Lung (tissue), 13 donors: Measurements from ENCODE around the gene MAGIX. TPM values are rescaled to one million over a fixed set of nuclear protein-coding genes. Genes with fewer than 3 reads are reported as not detected.

Experiments used
- ATAC-seq: fragments of 200-7000 bp; cut with Tn5 transposase; one replicate; pipeline ENCODE4 v1.9.1; 2020; ENCODE audit warnings: moderate number of reproducible peaks; ENCODE audit not compliant: insufficient read depth, low FRiP score
- DNase-seq, 3 donors: peaks; one replicate each; pipeline ENCODE4 v3.0.0-alpha.2; 2013 to 2017
- H3K27ac ChIP-seq, 2 donors: one replicate each; pipeline ENCODE4 v1.5.1; 2013; ENCODE audit warnings: mild to moderate bottlenecking in 2 of 2, moderate library complexity in 2 of 2, control low read depth in 1 of 2, inconsistent platforms in 1 of 2, low read depth in 1 of 2, low read length in 1 of 2
- H3K27me3 ChIP-seq, 3 donors: one replicate each; pipeline ENCODE4 v1.5.1; 2013; ENCODE audit warnings: low read length in 2 of 3; ENCODE audit not compliant: control insufficient read depth in 3 of 3, insufficient read depth in 3 of 3
- H3K36me3 ChIP-seq, 4 donors: one replicate each; pipeline ENCODE4 v1.5.1; 2013; ENCODE audit warnings: low read length in 4 of 4, mild to moderate bottlenecking in 1 of 4, moderate library complexity in 1 of 4; ENCODE audit not compliant: control insufficient read depth in 4 of 4, insufficient read depth in 4 of 4
- H3K4me1 ChIP-seq, 5 donors: one replicate each; pipeline ENCODE4 v1.5.1; 2013; ENCODE audit warnings: low read length in 5 of 5, mild to moderate bottlenecking in 2 of 5, moderate library complexity in 1 of 5; ENCODE audit not compliant: control insufficient read depth in 5 of 5, insufficient read depth in 5 of 5
- H3K4me3 ChIP-seq: one replicate; pipeline ENCODE4 v1.5.1; 2013; ENCODE audit warnings: mild to moderate bottlenecking, control low read depth, moderate library complexity
- H3K9ac ChIP-seq, 2 donors: one replicate each; pipeline ENCODE4 v1.5.1; 2013; ENCODE audit warnings: low read length in 2 of 2, control low read depth in 1 of 2; ENCODE audit not compliant: insufficient read depth in 1 of 2
- H3K9me3 ChIP-seq, 4 donors: one replicate each; pipeline ENCODE4 v1.5.1; 2013; ENCODE audit warnings: low read length in 3 of 4, mild to moderate bottlenecking in 1 of 4, moderate library complexity in 1 of 4; ENCODE audit not compliant: control insufficient read depth in 4 of 4, insufficient read depth in 3 of 4
- WGBS, 2 donors: extraction: QIAGEN DNeasy Blood & Tissue Kit; methylation state at CpG; one replicate each; pipeline ENCODE4 v1.1.7; 2013; 5-methylcytosine and 5-hydroxymethylcytosine counted together
- polyA plus RNA-seq, 2 donors: library from polyadenylated mRNA; stranded (reverse); fragments of 200-250 nt; gene quantifications; one replicate each; pipeline ENCODE4 v1.2.1, GENCODE V29; 2013
- small RNA-seq: library from RNA; depleted of rRNA; stranded (forward); fragments of <200 nt; gene quantifications from one replicate; pipeline ENCODE3, GENCODE V24; 2014; ENCODE audit warnings: low replicate concordance
- total RNA-seq, 2 donors: library from RNA; depleted of rRNA in 1 of 2; stranded (reverse); fragments of >200 nt in 1 of 2; gene quantifications; one replicate each; pipeline ENCODE4 v1.2.1, GENCODE V29; 2014 to 2021
- TF ChIP-seq, protein P1 (sequence below): IDR thresholded peaks from 2 replicates; pipeline ENCODE4 v1.5.1; 2012; ENCODE audit warnings: mild to moderate bottlenecking; ENCODE audit errors: control extremely low read depth, extremely low read depth
- donor health status: control.
- donor health status: control.
- donor health status: Bipolar disorder and iron deficiency.
- donor health status: healthy.
- donor health status: DM: yes; HTN: yes; CAD: no.

Gene MAGIX
- total and polyA plus RNA-seq, 4 donors: 7.3 to 19.0 (median 12.5) TPM

DNA sequence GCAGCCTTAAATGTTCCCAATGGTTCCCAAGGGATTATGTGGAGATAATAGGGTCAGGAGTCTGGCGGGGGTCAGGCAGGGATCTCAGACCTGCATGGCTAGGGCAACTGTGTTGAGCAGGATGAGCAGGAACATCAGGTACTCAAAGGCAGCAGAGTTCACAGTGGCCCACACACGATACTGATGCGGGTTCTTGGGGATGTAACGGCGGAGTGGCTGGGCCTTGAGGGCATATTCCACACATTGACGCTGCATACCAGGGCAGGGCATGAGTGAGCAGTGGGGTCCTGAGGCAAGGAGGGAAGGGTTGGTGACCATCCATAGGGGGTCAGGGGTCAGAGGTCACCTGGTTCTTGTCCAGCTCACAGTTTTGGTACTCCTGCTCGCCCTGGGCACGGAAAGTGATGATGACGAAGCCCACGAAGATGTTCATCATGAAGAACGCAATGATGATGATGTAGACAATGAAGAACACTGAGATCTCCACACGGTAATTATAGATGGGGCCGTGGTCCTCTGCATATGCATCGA is 52.5 kb downstream of the MAGIX start:
- no peaks in the 10 kb centered on the region for H3K36me3 ChIP-seq
- DNase-seq (no peak), ATAC-seq (no peak)
- no peaks in the 10 kb centered on the region for H3K4me1 ChIP-seq
- H3K27ac ChIP-seq: no peak overlapping the region
- TF ChIP-seq, protein P1, sequence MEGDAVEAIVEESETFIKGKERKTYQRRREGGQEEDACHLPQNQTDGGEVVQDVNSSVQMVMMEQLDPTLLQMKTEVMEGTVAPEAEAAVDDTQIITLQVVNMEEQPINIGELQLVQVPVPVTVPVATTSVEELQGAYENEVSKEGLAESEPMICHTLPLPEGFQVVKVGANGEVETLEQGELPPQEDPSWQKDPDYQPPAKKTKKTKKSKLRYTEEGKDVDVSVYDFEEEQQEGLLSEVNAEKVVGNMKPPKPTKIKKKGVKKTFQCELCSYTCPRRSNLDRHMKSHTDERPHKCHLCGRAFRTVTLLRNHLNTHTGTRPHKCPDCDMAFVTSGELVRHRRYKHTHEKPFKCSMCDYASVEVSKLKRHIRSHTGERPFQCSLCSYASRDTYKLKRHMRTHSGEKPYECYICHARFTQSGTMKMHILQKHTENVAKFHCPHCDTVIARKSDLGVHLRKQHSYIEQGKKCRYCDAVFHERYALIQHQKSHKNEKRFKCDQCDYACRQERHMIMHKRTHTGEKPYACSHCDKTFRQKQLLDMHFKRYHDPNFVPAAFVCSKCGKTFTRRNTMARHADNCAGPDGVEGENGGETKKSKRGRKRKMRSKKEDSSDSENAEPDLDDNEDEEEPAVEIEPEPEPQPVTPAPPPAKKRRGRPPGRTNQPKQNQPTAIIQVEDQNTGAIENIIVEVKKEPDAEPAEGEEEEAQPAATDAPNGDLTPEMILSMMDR: no peak
- H3K4me3 ChIP-seq: no peak overlapping the region
- H3K27me3 ChIP-seq: peaks cover 0 to 4% (median 0%) of the 10 kb centered on the region in 3 donors
- peaks cover 0 to 11% (median 0%) of the 10 kb centered on the region in 4 donors for H3K9me3 ChIP-seq
- H3K9ac ChIP-seq: no peak overlapping the region
- 81 to 91% methylated on average over 14 of the region's 14 CpGs for WGBS, 2 donors

Small RNA genes lying within 50 kb of the gene (small RNA-seq; reads per million reads assigned to genes)
- gene RN7SL262P: not detected

Other genes with a start within 250 kb of the MAGIX start
- 10 to 100 TPM; 21.7 to 36.5 TPM for gene PIM2, start 243.7 kb upstream of the MAGIX start, total RNA-seq
- 10 to 100 TPM; 14.8 to 27.4 TPM for gene PIM2, start 243.7 kb upstream of the MAGIX start, polyA plus RNA-seq
- 10 to 100 TPM; 33.3 to 48.2 TPM for gene OTUD5, start 205.2 kb upstream of the MAGIX start, total RNA-seq
- 10 to 100 TPM; 32.4 to 38.1 TPM for gene OTUD5, start 205.2 kb upstream of the MAGIX start, polyA plus RNA-seq
- gene KCND1, start 190.9 kb upstream of the MAGIX start, total RNA-seq: 1 to 10 TPM; 1.4 to 1.7 TPM
- 1 to 10 TPM in 1 of 2 donors, under 1 TPM in 1; 0.65 to 1.3 TPM for gene KCND1, start 190.9 kb upstream of the MAGIX start, polyA plus RNA-seq
- 10 to 100 TPM; 29.2 to 48.9 TPM for gene GRIPAP1, start 160.5 kb upstream of the MAGIX start, total RNA-seq
- 10 to 100 TPM; 30.3 to 38.1 TPM for gene GRIPAP1, start 160.5 kb upstream of the MAGIX start, polyA plus RNA-seq
- 10 to 100 TPM; 28.4 to 51.5 TPM for gene TFE3, start 119.4 kb upstream of the MAGIX start, total RNA-seq
- 10 to 100 TPM; 34.0 to 63.7 TPM for gene TFE3, start 119.4 kb upstream of the MAGIX start, polyA plus RNA-seq
- 10 to 100 TPM in 1 of 2 donors, 1 to 10 TPM in 1; 5.3 to 11.3 TPM for gene CCDC120, start 103.8 kb upstream of the MAGIX start, total RNA-seq
- 1 to 10 TPM; 3.8 to 5.1 TPM for gene CCDC120, start 103.8 kb upstream of the MAGIX start, polyA plus RNA-seq
- 10 to 100 TPM in 1 of 2 donors, 1 to 10 TPM in 1; 5.6 to 40.8 TPM for gene PRAF2, start 88.8 kb upstream of the MAGIX start, total RNA-seq
- 10 to 100 TPM; 36.6 to 37.2 TPM for gene PRAF2, start 88.8 kb upstream of the MAGIX start, polyA plus RNA-seq
- 10 to 100 TPM; 48.1 to 71.4 TPM for gene WDR45, start 82.9 kb upstream of the MAGIX start, total RNA-seq
- gene WDR45, start 82.9 kb upstream of the MAGIX start, polyA plus RNA-seq: 10 to 100 TPM; 58.5 to 70.1 TPM
- gene GPKOW, start 39.0 kb upstream of the MAGIX start, total RNA-seq: 10 to 100 TPM; 18.1 to 23.1 TPM
- 10 to 100 TPM in 1 of 2 donors, 1 to 10 TPM in 1; 9.1 to 20.6 TPM for gene GPKOW, start 39.0 kb upstream of the MAGIX start, polyA plus RNA-seq
- 100 to 1,000 TPM in 1 of 2 donors, 1 to 10 TPM in 1; 8.9 to 181 TPM for gene PLP2, start 9.1 kb downstream of the MAGIX start, total RNA-seq
- gene PLP2, start 9.1 kb downstream of the MAGIX start, polyA plus RNA-seq: 100 to 1,000 TPM; 138 to 222 TPM
- gene PRICKLE3, start 23.6 kb downstream of the MAGIX start, total RNA-seq: 10 to 100 TPM; 10.0 to 16.3 TPM
- gene PRICKLE3, start 23.6 kb downstream of the MAGIX start, polyA plus RNA-seq: 10 to 100 TPM in 1 of 2 donors, 1 to 10 TPM in 1; 7.6 to 12.7 TPM
- gene SYP, start 37.4 kb downstream of the MAGIX start, total RNA-seq: 1 to 10 TPM; 3.2 to 5.6 TPM
- gene SYP, start 37.4 kb downstream of the MAGIX start, polyA plus RNA-seq: 1 to 10 TPM; 4.6 to 5.1 TPM
- gene CACNA1F, start 70.6 kb downstream of the MAGIX start, total RNA-seq: under 1 TPM; 0.43 to 0.55 TPM
- under 1 TPM; 0.10 to 0.41 TPM for gene CACNA1F, start 70.6 kb downstream of the MAGIX start, polyA plus RNA-seq
- gene CCDC22, start 72.7 kb downstream of the MAGIX start, total RNA-seq: 10 to 100 TPM; 14.7 to 22.2 TPM
- 10 to 100 TPM in 1 of 2 donors, 1 to 10 TPM in 1; 7.8 to 16.9 TPM for gene CCDC22, start 72.7 kb downstream of the MAGIX start, polyA plus RNA-seq
- 1 to 10 TPM in 1 of 2 donors, under 1 TPM in 1; 0.40 to 1.4 TPM for gene FOXP3, start 102.0 kb downstream of the MAGIX start, total RNA-seq
- gene FOXP3, start 102.0 kb downstream of the MAGIX start, polyA plus RNA-seq: under 1 TPM; 0.12 to 0.56 TPM
- gene PPP1R3F, start 107.0 kb downstream of the MAGIX start, total RNA-seq: 1 to 10 TPM; 5.8 to 7.6 TPM
- gene PPP1R3F, start 107.0 kb downstream of the MAGIX start, polyA plus RNA-seq: 1 to 10 TPM; 2.0 to 3.0 TPM
- not detected for gene GAGE10, start 140.9 kb downstream of the MAGIX start, total RNA-seq
- not detected for gene GAGE10, start 140.9 kb downstream of the MAGIX start, polyA plus RNA-seq
- gene GAGE12J, start 159.3 kb downstream of the MAGIX start, total RNA-seq: not detected
- gene GAGE12J, start 159.3 kb downstream of the MAGIX start, polyA plus RNA-seq: not detected
- gene GAGE13, start 168.8 kb downstream of the MAGIX start, total RNA-seq: not detected
- not detected for gene GAGE13, start 168.8 kb downstream of the MAGIX start, polyA plus RNA-seq